A549 (cell line): ENCODE measurements around the gene NRM. TPM values are rescaled to one million over a fixed set of nuclear protein-coding genes. Genes with fewer than 3 reads are reported as not detected.

Experiments
- ATAC-seq, 2 experiments: fragments of 200-7000 bp in 1 of 2; fragments of >200 bp in 1 of 2; cut with Nextera tagmentation in 1 of 2; cut with Tn5 transposase in 1 of 2; 3 replicates each; pipeline versions ENCODE4 v1.8.0 to v1.9.1; 2018 to 2020; ENCODE audit warnings: mild to moderate bottlenecking in 1 of 2, moderate library complexity in 1 of 2
- CTCF ChIA-PET: fragments of 300-600 bp; sonication (Branson Sonifier 250); formaldehyde crosslinking; extraction: SDS; loops from one replicate; lab custom pipeline; 2021; ENCODE audit warnings: antibody characterized with exemption, inconsistent platforms; lab: Yijun Ruan, JAX
- POLR2A ChIA-PET: fragments of 350-600 bp; formaldehyde crosslinking; extraction: SDS; loops from one replicate; lab custom pipeline; 2021; ENCODE audit warnings: antibody characterized with exemption, inconsistent platforms; lab: Yijun Ruan, JAX
- DNase-seq, 2 experiments: peaks; one replicate each; pipeline versions ENCODE4 v3.0.0 to v3.0.0-alpha.2; 2011 to 2016; ENCODE audit warnings: low read depth in 1 of 2, low spot score in 1 of 2
- FAIRE-seq: peaks from 2 replicates; lab custom pipeline; 2011; peaks lifted over from hg19 to GRCh38; lab: Jason Lieb, UNC
- H3K27ac ChIP-seq, 2 experiments: fragments of >200 bp; sonication (Bioruptor Twin); formaldehyde crosslinking; 3 replicates each; pipeline ENCODE4 v1.5.1; 2016 to 2017
- H3K4me1 ChIP-seq: fragments of >200 bp; sonication (Bioruptor Twin); formaldehyde crosslinking; 3 replicates; pipeline ENCODE4 v1.6.1; 2016
- H3K4me2 ChIP-seq: fragments of >200 bp; sonication (Bioruptor Twin); formaldehyde crosslinking; 3 replicates; pipeline ENCODE4 v1.6.1; 2016
- H3K4me3 ChIP-seq: fragments of >200 bp; sonication (Bioruptor Twin); formaldehyde crosslinking; 3 replicates; pipeline ENCODE4 v1.5.1; 2016
- H3K9me3 ChIP-seq: fragments of >200 bp; sonication (Bioruptor Twin); formaldehyde crosslinking; 3 replicates; pipeline ENCODE4 v1.6.1; 2016
- BHLHE40 ChIP-seq: IDR thresholded peaks from 2 replicates; pipeline ENCODE4 v1.6.1; 2012; ENCODE audit warnings: low read depth, low read length, inconsistent platforms
- CBX2 ChIP-seq: fragments of 200-600 bp; sonication (generic); IDR thresholded peaks from 2 replicates; pipeline ENCODE4 v1.6.1; 2016; ENCODE audit warnings: low read depth, mild to moderate bottlenecking, borderline replicate concordance
- CBX8 ChIP-seq: fragments of 200-600 bp; sonication (generic); IDR thresholded peaks from 2 replicates; pipeline ENCODE4 v1.6.1; 2016
- CEBPB ChIP-seq, 2 experiments: fragments of >200 bp in 1 of 2; sonication (Bioruptor Twin) in 1 of 2; formaldehyde crosslinking in 1 of 2; IDR thresholded peaks; 2 replicates each; pipeline ENCODE4 v1.6.1; 2012 to 2016
- CHD2 ChIP-seq: fragments of 150-350 bp; IDR thresholded peaks from 2 replicates; pipeline ENCODE4 v1.6.1; 2014; ENCODE audit warnings: low read length; ENCODE audit not compliant: partially characterized antibody
- CHD4 ChIP-seq: fragments of 200-600 bp; sonication (generic); IDR thresholded peaks from 2 replicates; pipeline ENCODE4 v1.6.1; 2016; ENCODE audit warnings: antibody characterized with exemption, mild to moderate bottlenecking, borderline replicate concordance
- EHF ChIP-seq: fragments of 250-450 bp; sonication (Bioruptor Pico); IDR thresholded peaks from 2 replicates; pipeline ENCODE4 v1.5.0; 2020; ENCODE audit warnings: mild to moderate bottlenecking
- EP300 ChIP-seq, 2 experiments: fragments of >200 bp; sonication (Bioruptor Twin); formaldehyde crosslinking; IDR thresholded peaks; 2 replicates in 1 of 2; 3 replicates in 1 of 2; pipeline ENCODE4 v1.6.1; 2016 to 2017
- ESRRA ChIP-seq: fragments of 150-350 bp; IDR thresholded peaks from 2 replicates; pipeline ENCODE4 v1.6.1; 2014; ENCODE audit warnings: mild to moderate bottlenecking, low read length, borderline replicate concordance
- FOSB ChIP-seq: fragments of 250-450 bp; sonication (Bioruptor Pico); IDR thresholded peaks from 2 replicates; pipeline ENCODE4 v1.5.0; 2020; ENCODE audit warnings: mild to moderate bottlenecking, moderate library complexity
- FOSL2 ChIP-seq, 2 experiments: fragments of 450-650 bp in 1 of 2; fragments of >200 bp in 1 of 2; sonication (Bioruptor Twin) in 1 of 2; formaldehyde crosslinking; IDR thresholded peaks; 2 replicates each; pipeline versions ENCODE4 v1.5.0 to v1.6.1; 2016 to 2020; ENCODE audit warnings: mild to moderate bottlenecking in 1 of 2, moderate library complexity in 1 of 2
- GATA3 ChIP-seq: IDR thresholded peaks from 2 replicates; pipeline ENCODE4 v1.6.1; 2012; ENCODE audit warnings: borderline replicate concordance
- HDAC2 ChIP-seq: fragments of 200-600 bp; sonication (generic); IDR thresholded peaks from 2 replicates; pipeline ENCODE4 v1.6.1; 2016
- HEYL ChIP-seq: fragments of 250-450 bp; sonication (Bioruptor Pico); IDR thresholded peaks from 2 replicates; pipeline ENCODE4 v1.8.0; 2021; ENCODE audit warnings: mild to moderate bottlenecking, moderate library complexity
- HOXA7 ChIP-seq: fragments of 250-450 bp; sonication (Bioruptor Pico); IDR thresholded peaks from 2 replicates; pipeline ENCODE4 v1.5.0; 2020; ENCODE audit warnings: mild to moderate bottlenecking, moderate library complexity
- HOXB13 ChIP-seq: fragments of 250-450 bp; sonication (Bioruptor Pico); IDR thresholded peaks from 2 replicates; pipeline ENCODE4 v1.5.0; 2020; ENCODE audit warnings: low read depth, mild to moderate bottlenecking, moderate library complexity
- HOXB5 ChIP-seq: fragments of 250-450 bp; sonication (Bioruptor Pico); IDR thresholded peaks from 2 replicates; pipeline ENCODE4 v1.5.0; 2020; ENCODE audit warnings: mild to moderate bottlenecking, moderate library complexity
- JUN ChIP-seq, 2 experiments: fragments of >200 bp; sonication (Bioruptor Twin); formaldehyde crosslinking; IDR thresholded peaks; 2 replicates in 1 of 2; 3 replicates in 1 of 2; pipeline ENCODE4 v1.6.1; 2016 to 2017
- KDM1A ChIP-seq: fragments of 200-600 bp; sonication (generic); IDR thresholded peaks from 2 replicates; pipeline ENCODE4 v1.6.1; 2016; ENCODE audit warnings: low read depth, mild to moderate bottlenecking
- MYC ChIP-seq: IDR thresholded peaks from 2 replicates; pipeline ENCODE4 v1.6.1; 2012; ENCODE audit warnings: mild to moderate bottlenecking, inconsistent platforms, low read length, improper control_type of control experiment, borderline replicate concordance
- NPAS2 ChIP-seq: fragments of 250-450 bp; sonication (Bioruptor Pico); IDR thresholded peaks from 2 replicates; pipeline ENCODE4 v1.8.0; 2022; ENCODE audit warnings: mild to moderate bottlenecking, moderate library complexity, borderline replicate concordance
- PHF8 ChIP-seq: fragments of 200-600 bp; sonication (generic); IDR thresholded peaks from 2 replicates; pipeline ENCODE4 v1.6.1; 2016; ENCODE audit warnings: low read depth, mild to moderate bottlenecking, antibody characterized with exemption, moderate library complexity, borderline replicate concordance
- RCOR1 ChIP-seq: fragments of 150-350 bp; IDR thresholded peaks from 2 replicates; pipeline ENCODE4 v1.6.1; 2014; ENCODE audit warnings: antibody characterized with exemption, low read length, low read depth
- RFX5 ChIP-seq: fragments of 450-650 bp; IDR thresholded peaks from 2 replicates; pipeline ENCODE4 v1.7.1; 2014; ENCODE audit warnings: antibody characterized with exemption, mild to moderate bottlenecking, moderate library complexity
- SMC3 ChIP-seq: fragments of >200 bp; sonication (Bioruptor Twin); formaldehyde crosslinking; IDR thresholded peaks from 3 replicates; pipeline ENCODE4 v1.6.1; 2018; ENCODE audit warnings: inconsistent platforms
- SREBF2 ChIP-seq: fragments of 450-650 bp; IDR thresholded peaks from 2 replicates; pipeline ENCODE4 v1.6.1; 2014; ENCODE audit warnings: mild to moderate bottlenecking, moderate library complexity
- TP53 ChIP-seq: fragments of 250-450 bp; sonication (Bioruptor Pico); IDR thresholded peaks from 2 replicates; pipeline ENCODE4 v1.5.0; 2021; ENCODE audit warnings: mild to moderate bottlenecking, moderate library complexity
- ZC3H11A ChIP-seq: fragments of 450-650 bp; IDR thresholded peaks from 2 replicates; pipeline ENCODE4 v1.6.1; 2014; ENCODE audit warnings: antibody characterized with exemption, mild to moderate bottlenecking
- ZFP36 ChIP-seq: fragments of 450-650 bp; IDR thresholded peaks from 2 replicates; pipeline ENCODE4 v1.6.1; 2014; ENCODE audit warnings: borderline replicate concordance; ENCODE audit not compliant: partially characterized antibody
- ZNF302 ChIP-seq: fragments of 250-450 bp; sonication (Bioruptor Pico); IDR thresholded peaks from 2 replicates; pipeline ENCODE4 v1.9.0; 2021; ENCODE audit warnings: inconsistent platforms, mild to moderate bottlenecking, moderate library complexity
- ZSCAN20 ChIP-seq: fragments of 250-450 bp; sonication (Bioruptor Pico); IDR thresholded peaks from 2 replicates; pipeline ENCODE4 v1.8.0; 2022; ENCODE audit warnings: mild to moderate bottlenecking, moderate library complexity
- WGBS: methylation state at CpG from one replicate; pipeline ENCODE4 v1.1.6; 2017; ENCODE audit errors: missing lambda C conversion rate; 5-methylcytosine and 5-hydroxymethylcytosine counted together
- polyA plus RNA-seq, 4 experiments: library from polyadenylated mRNA; depleted of rRNA in 3 of 4; stranded (reverse); fragments of >200 nt; fragmentation: RNase III in 1 of 4; extraction: RNeasy Plus Mini Kit Qiagen cat#74134 plus additional on column Dnase treatment in 1 of 4; gene quantifications; 2 replicates in 3 of 4; 3 replicates in 1 of 4; pipeline ENCODE4 v1.2.3, GENCODE V29; 2011 to 2017
- TF ChIP-seq, protein P1 (sequence below): fragments of >200 bp; sonication (Bioruptor Twin); formaldehyde crosslinking; IDR thresholded peaks from 3 replicates; pipeline ENCODE4 v1.6.1; 2016
- TF ChIP-seq, protein P2 (sequence below): fragments of 450-650 bp; IDR thresholded peaks from 2 replicates; pipeline ENCODE4 v1.6.1; 2014; ENCODE audit warnings: antibody characterized with exemption
- TF ChIP-seq, protein P3 (sequence below): IDR thresholded peaks from 2 replicates; pipeline ENCODE4 v1.6.1; 2012; ENCODE audit warnings: low read depth, borderline replicate concordance
- TF ChIP-seq, protein P4 (sequence below): fragments of 250-450 bp; sonication (Bioruptor Pico); IDR thresholded peaks from 2 replicates; pipeline ENCODE4 v1.5.0; 2021; ENCODE audit warnings: mild to moderate bottlenecking, moderate library complexity, borderline replicate concordance

NRM gene
- polyA plus RNA-seq, 2 of the 4 experiments (the other 2 are of a cell fraction) = 11.3 to 13.0 TPM

DNA sequence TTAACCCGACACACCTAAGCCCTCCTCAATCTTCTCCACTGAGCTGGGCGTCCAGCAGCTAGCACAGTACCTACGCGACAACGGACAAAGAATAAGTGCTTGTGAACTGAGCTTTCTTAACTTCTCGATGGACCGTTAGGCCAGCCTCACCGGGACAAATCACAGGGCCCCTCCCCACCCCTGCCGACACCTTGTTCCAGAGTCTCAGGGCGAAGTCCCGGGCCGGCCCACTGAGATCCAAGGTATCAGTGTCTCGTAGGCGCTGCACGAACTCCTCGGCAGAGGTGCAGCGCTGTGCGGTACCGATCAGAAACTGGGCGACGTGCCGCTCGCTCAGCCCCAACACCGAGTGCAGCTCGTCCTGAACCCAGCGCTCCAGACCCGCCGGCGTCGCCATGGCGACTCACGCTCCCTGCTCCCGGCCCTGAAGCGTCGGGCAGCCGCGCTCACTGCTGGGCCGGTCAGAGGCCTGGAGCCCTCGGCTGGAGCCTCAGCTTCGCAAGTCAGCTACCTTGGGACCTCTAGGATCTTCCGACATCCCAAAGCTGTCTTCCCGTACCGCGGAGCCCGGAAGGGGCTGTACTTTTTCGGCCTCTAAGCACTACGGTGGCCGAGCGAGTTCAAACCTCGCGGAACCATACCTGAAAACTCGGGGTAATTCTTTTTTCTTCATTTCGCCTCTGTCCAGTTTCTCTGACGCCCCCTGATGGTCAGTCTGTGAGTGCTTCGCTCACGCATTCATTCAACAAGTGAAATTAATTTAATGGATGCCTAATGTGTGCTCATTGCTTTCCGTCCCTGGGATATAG is 18.1 kb downstream of the NRM start, which contains the start of gene DHX16 (continued):
- TF ChIP-seq NPAS2 (no peak), ZNF302 (no peak), RCOR1 (no peak), JUN (IDR thresholded peaks at IDR 0.05) (peak in 1 of 2 experiments; percentile 78; a peak in 2 of 5 replicates), HOXB5 (CRISPR knock-in tag) (no peak), CBX8 (no peak), ZSCAN20 (CRISPR knock-in tag) (no peak), ESRRA (no peak), KDM1A (no peak), FOSL2 (IDR thresholded peaks at IDR 0.05) (no peak), FOSL2 (CRISPR knock-in tag; IDR thresholded peaks at IDR 0.05) (no peak), SREBF2 (no peak), ZC3H11A (no peak), MYC (no peak), HOXB13 (CRISPR knock-in tag) (no peak), GATA3 (no peak), CBX2 (no peak), EHF (CRISPR knock-in tag) (no peak), HEYL (CRISPR knock-in tag) (no peak), FOSB (CRISPR knock-in tag) (no peak), ZFP36 (no peak), RFX5 (no peak), TP53 (no peak)
- TF ChIP-seq, protein P1, sequence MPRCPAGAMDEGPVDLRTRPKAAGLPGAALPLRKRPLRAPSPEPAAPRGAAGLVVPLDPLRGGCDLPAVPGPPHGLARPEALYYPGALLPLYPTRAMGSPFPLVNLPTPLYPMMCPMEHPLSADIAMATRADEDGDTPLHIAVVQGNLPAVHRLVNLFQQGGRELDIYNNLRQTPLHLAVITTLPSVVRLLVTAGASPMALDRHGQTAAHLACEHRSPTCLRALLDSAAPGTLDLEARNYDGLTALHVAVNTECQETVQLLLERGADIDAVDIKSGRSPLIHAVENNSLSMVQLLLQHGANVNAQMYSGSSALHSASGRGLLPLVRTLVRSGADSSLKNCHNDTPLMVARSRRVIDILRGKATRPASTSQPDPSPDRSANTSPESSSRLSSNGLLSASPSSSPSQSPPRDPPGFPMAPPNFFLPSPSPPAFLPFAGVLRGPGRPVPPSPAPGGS = no peak

DNA sequence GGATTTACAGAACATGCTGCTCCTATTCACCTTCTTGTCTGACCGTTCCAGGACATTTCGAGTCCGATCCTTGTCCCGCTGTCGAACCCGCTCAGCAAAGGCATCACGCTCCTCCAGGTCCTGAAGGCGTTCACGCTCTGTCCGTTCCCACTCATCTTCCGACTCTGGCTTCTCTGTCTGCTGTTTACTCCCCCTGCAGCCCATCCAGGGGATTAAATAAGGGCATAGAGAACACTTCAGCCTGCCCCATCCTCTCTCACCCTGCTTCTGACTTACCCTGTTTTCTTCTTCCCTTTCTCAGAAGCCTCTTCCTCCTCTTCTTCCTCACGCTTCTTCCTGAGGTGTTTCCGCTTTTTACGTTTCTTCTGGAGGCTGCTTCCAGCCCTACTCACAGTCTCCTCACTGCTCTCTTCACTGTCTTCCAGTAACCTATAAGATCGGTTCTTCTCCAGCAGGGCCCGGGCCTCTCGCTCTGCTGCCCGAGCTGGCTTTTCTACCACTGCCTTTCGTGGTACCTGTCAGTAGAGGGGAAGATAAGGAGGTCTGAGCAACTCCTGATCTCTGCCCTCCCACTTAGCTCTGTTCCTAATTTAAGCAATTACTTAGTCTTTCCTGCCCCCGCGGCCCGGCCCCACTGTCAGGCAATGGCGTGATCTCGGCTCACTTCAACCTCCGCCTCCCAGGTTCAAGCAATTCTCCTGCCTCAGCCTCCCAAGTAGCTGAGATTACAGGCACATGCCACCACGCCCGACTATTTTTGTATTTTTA is 19.8 kb downstream of the NRM start:
- FAIRE-seq (no peak), ATAC-seq (peak; percentile 57 to 59; a peak in 4 of 6 replicates), DNase-seq (no peak)
- WGBS = 87% methylated on average over 27 of the region's 27 CpGs
- H3K9me3 ChIP-seq = no peaks in the 10 kb centered on the region
- no peak overlapping the region for H3K4me3 ChIP-seq
- ChIA-PET CTCF (interaction anchor here (0.7 to 17.1 kb wide), 5 partner anchors 10 to 189 kb away, joined by 3 to 539 read pairs (median 9); partner anchors contain the start of genes MDC1 and TUBB), POLR2A (no interaction called here)
- H3K27ac ChIP-seq = no peak overlapping the region
- H3K4me2 ChIP-seq = peak overlapping the region; percentile 85
- H3K4me1 ChIP-seq = peaks cover 7% of the 10 kb centered on the region; the same call in 1 of the 3 replicates
- TF ChIP-seq HEYL (CRISPR knock-in tag) (no peak), CHD2 (no peak), FOSL2 (IDR thresholded peaks at IDR 0.05) (no peak), FOSL2 (CRISPR knock-in tag; IDR thresholded peaks at IDR 0.05) (no peak), SMC3 (no peak), BHLHE40 (no peak), EP300 (IDR thresholded peaks at IDR 0.05) (no peak), HOXA7 (no peak), JUN (IDR thresholded peaks at IDR 0.05) (no peak), RCOR1 (no peak), CEBPB (IDR thresholded peaks at IDR 0.05) (no peak), PHF8 (no peak), CBX8 (no peak), HOXB13 (CRISPR knock-in tag) (no peak), CHD4 (no peak), HDAC2 (no peak), MYC (no peak)
- TF ChIP-seq, protein P2, sequence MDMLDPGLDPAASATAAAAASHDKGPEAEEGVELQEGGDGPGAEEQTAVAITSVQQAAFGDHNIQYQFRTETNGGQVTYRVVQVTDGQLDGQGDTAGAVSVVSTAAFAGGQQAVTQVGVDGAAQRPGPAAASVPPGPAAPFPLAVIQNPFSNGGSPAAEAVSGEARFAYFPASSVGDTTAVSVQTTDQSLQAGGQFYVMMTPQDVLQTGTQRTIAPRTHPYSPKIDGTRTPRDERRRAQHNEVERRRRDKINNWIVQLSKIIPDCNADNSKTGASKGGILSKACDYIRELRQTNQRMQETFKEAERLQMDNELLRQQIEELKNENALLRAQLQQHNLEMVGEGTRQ = no peak
- TF ChIP-seq, protein P3, sequence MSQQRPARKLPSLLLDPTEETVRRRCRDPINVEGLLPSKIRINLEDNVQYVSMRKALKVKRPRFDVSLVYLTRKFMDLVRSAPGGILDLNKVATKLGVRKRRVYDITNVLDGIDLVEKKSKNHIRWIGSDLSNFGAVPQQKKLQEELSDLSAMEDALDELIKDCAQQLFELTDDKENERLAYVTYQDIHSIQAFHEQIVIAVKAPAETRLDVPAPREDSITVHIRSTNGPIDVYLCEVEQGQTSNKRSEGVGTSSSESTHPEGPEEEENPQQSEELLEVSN = no peak
- TF ChIP-seq, protein P4, sequence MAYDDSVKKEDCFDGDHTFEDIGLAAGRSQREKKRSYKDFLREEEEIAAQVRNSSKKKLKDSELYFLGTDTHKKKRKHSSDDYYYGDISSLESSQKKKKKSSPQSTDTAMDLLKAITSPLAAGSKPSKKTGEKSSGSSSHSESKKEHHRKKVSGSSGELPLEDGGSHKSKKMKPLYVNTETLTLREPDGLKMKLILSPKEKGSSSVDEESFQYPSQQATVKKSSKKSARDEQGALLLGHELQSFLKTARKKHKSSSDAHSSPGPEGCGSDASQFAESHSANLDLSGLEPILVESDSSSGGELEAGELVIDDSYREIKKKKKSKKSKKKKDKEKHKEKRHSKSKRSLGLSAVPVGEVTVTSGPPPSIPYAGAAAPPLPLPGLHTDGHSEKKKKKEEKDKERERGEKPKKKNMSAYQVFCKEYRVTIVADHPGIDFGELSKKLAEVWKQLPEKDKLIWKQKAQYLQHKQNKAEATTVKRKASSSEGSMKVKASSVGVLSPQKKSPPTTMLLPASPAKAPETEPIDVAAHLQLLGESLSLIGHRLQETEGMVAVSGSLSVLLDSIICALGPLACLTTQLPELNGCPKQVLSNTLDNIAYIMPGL (CRISPR knock-in tag) = no peak
